SK-N-SH (cell line): Measurements from ENCODE around the gene MEI4. TPM values are rescaled to one million over a fixed set of nuclear protein-coding genes. Genes with fewer than 3 reads are reported as not detected.

ENCODE experiments used
- CTCF ChIA-PET: fragments of 300-600, 350-600 bp; formaldehyde crosslinking; extraction: SDS; loops from one replicate; lab custom pipeline; 2021; lab: Yijun Ruan, JAX
- POLR2A ChIA-PET: fragments of 350-600 bp; sonication (Branson Sonifier 250); formaldehyde crosslinking; extraction: SDS; loops from one replicate; lab custom pipeline; 2020; ENCODE audit warnings: antibody characterized with exemption, inconsistent platforms; lab: Yijun Ruan, JAX
- DNase-seq: peaks from one replicate; pipeline ENCODE4 v3.0.0; 2012
- H2AFZ ChIP-seq: fragments of 200-600 bp; sonication (generic); 2 replicates; pipeline ENCODE4 v1.8.1; 2016; ENCODE audit warnings: antibody characterized with exemption, mild to moderate bottlenecking, low read depth
- H3F3A ChIP-seq: fragments of 200-600 bp; sonication (generic); replicated peaks from 2 replicates; pipeline ENCODE3; 2016; ENCODE audit warnings: antibody characterized with exemption, mild to moderate bottlenecking; ENCODE audit not compliant: insufficient read depth
- H3K27ac ChIP-seq, 2 experiments: fragments of 200-500 bp in 1 of 2; fragments of 200-600 bp in 1 of 2; sonication (Bioruptor generic) in 1 of 2; sonication (generic), shearing (Covaris generic) in 1 of 2; 2 replicates each; pipeline versions ENCODE4 v1.5.1 to v1.6.1; 2014 to 2016; ENCODE audit warnings: low read depth in 2 of 2, inconsistent platforms in 1 of 2, low read length in 1 of 2, mild to moderate bottlenecking in 1 of 2, mixed read lengths in 1 of 2
- H3K27me3 ChIP-seq: fragments of 200-600 bp; sonication (generic), shearing (Covaris generic); 2 replicates; pipeline ENCODE4 v1.6.1; 2016; ENCODE audit warnings: mixed run types; ENCODE audit not compliant: insufficient read depth
- H3K36me3 ChIP-seq, 2 experiments: fragments of 200-500 bp in 1 of 2; fragments of 200-600 bp in 1 of 2; sonication (Bioruptor generic) in 1 of 2; sonication (generic) in 1 of 2; replicated peaks in 1 of 2; 2 replicates each; pipeline versions ENCODE3 to v1.5.1; 2014 to 2016; ENCODE audit warnings: low read length in 1 of 2, mild to moderate bottlenecking in 1 of 2; ENCODE audit not compliant: insufficient read depth in 2 of 2, control insufficient read depth in 1 of 2
- H3K4me1 ChIP-seq, 2 experiments: fragments of 200-500 bp in 1 of 2; fragments of 200-600 bp in 1 of 2; sonication (Bioruptor generic) in 1 of 2; sonication (generic), shearing (Covaris generic) in 1 of 2; 2 replicates each; pipeline versions ENCODE4 v1.5.1 to v1.6.1; 2014 to 2016; ENCODE audit warnings: low read depth in 1 of 2, low read length in 1 of 2, mixed run types in 1 of 2; ENCODE audit not compliant: insufficient read depth in 2 of 2, control insufficient read depth in 1 of 2
- H3K4me2 ChIP-seq: fragments of 200-600 bp; sonication (generic), shearing (Covaris generic); 2 replicates; pipeline ENCODE4 v1.6.1; 2017; ENCODE audit warnings: mixed run types
- H3K4me3 ChIP-seq, 2 experiments: fragments of 200-500 bp in 1 of 2; fragments of 200-600 bp in 1 of 2; sonication (Bioruptor generic) in 1 of 2; sonication (generic), shearing (Covaris generic) in 1 of 2; 2 replicates each; pipeline versions ENCODE4 v1.5.1 to v1.8.1; 2014 to 2016; ENCODE audit warnings: low read depth in 2 of 2, inconsistent platforms in 1 of 2, low read length in 1 of 2, mild to moderate bottlenecking in 1 of 2, mixed read lengths in 1 of 2, moderate library complexity in 1 of 2
- H3K79me2 ChIP-seq: fragments of 200-600 bp; sonication (generic); 2 replicates; pipeline ENCODE4 v1.8.1; 2017; ENCODE audit warnings: mild to moderate bottlenecking; ENCODE audit not compliant: insufficient read depth
- H3K9ac ChIP-seq: fragments of 200-600 bp; sonication (generic); 2 replicates; pipeline ENCODE4 v1.6.1; 2017; ENCODE audit warnings: mixed run types
- H3K9me2 ChIP-seq: fragments of 200-600 bp; sonication (generic); 2 replicates; pipeline ENCODE4 v1.6.1; 2017; ENCODE audit warnings: mixed run types
- H3K9me3 ChIP-seq: fragments of 200-600 bp; sonication (generic); 2 replicates; pipeline ENCODE4 v1.6.1; 2017; ENCODE audit warnings: mixed run types, mild to moderate bottlenecking, moderate library complexity
- H4K20me1 ChIP-seq: fragments of 200-600 bp; sonication (generic); 2 replicates; pipeline ENCODE4 v1.6.1; 2017; ENCODE audit warnings: mild to moderate bottlenecking, mixed run types; ENCODE audit not compliant: insufficient read depth
- ELF1 ChIP-seq: IDR thresholded peaks from 2 replicates; pipeline ENCODE4 v1.4.0; 2012
- EZH2phosphoT487 ChIP-seq: fragments of 200-600 bp; sonication (generic); IDR thresholded peaks from 2 replicates; pipeline ENCODE4 v1.6.1; 2017; ENCODE audit warnings: low read depth, mixed run types, mild to moderate bottlenecking, antibody characterized with exemption, moderate library complexity, borderline replicate concordance
- MXI1 ChIP-seq: IDR thresholded peaks from 2 replicates; pipeline ENCODE4 v1.6.1; 2012; ENCODE audit warnings: mild to moderate bottlenecking, low read depth, low read length, improper control_type of control experiment
- NFIC ChIP-seq: IDR thresholded peaks from 2 replicates; pipeline ENCODE4 v1.4.0; 2012; ENCODE audit warnings: borderline replicate concordance
- POLR2AphosphoS5 ChIP-seq: IDR thresholded peaks from 2 replicates; pipeline ENCODE4 v1.6.1; 2012; ENCODE audit warnings: low read depth, low read length
- RAD21 ChIP-seq: IDR thresholded peaks from 2 replicates; pipeline ENCODE4 v1.6.1; 2012; ENCODE audit warnings: mild to moderate bottlenecking, low read length
- RCOR1 ChIP-seq: fragments of 150-350 bp; IDR thresholded peaks from 2 replicates; pipeline ENCODE4 v1.6.1; 2017; ENCODE audit warnings: antibody characterized with exemption, low read length
- SIN3A ChIP-seq: IDR thresholded peaks from 2 replicates; pipeline ENCODE4 v1.6.1; 2012; ENCODE audit warnings: low read depth, mild to moderate bottlenecking, low read length, moderate library complexity, borderline replicate concordance
- SMC3 ChIP-seq: IDR thresholded peaks from 2 replicates; pipeline ENCODE4 v1.6.1; 2012; ENCODE audit warnings: low read depth, low read length, improper control_type of control experiment
- TAF1 ChIP-seq: IDR thresholded peaks from 2 replicates; pipeline ENCODE4 v1.6.1; 2012; ENCODE audit warnings: low read depth, mild to moderate bottlenecking, low read length, moderate library complexity, borderline replicate concordance
- TCF12 ChIP-seq: IDR thresholded peaks from 2 replicates; pipeline ENCODE4 v1.4.0; 2012
- YY1 ChIP-seq: IDR thresholded peaks from 2 replicates; pipeline ENCODE4 v1.4.0; 2012; ENCODE audit warnings: low read depth, mild to moderate bottlenecking
- ZBTB33 ChIP-seq: IDR thresholded peaks from 2 replicates; pipeline ENCODE4 v1.4.0; 2012; ENCODE audit warnings: low read depth, borderline replicate concordance
- WGBS: methylation state at CpG from one replicate; pipeline ENCODE4 v1.1.6; 2017; ENCODE audit warnings: low lambda C conversion rate; 5-methylcytosine and 5-hydroxymethylcytosine counted together
- polyA plus RNA-seq, 3 experiments: library from polyadenylated mRNA; depleted of rRNA; stranded (reverse); fragments of >200 nt; gene quantifications; 2 replicates each; pipeline ENCODE4 v1.2.3, GENCODE V29; 2012
- TF ChIP-seq, protein P1 (sequence below): IDR thresholded peaks from 2 replicates; pipeline ENCODE4 v1.6.1; 2012; ENCODE audit warnings: mild to moderate bottlenecking, low read depth, low read length, moderate library complexity
- TF ChIP-seq, protein P2 (sequence below): IDR thresholded peaks from 2 replicates; pipeline ENCODE4 v1.4.0; 2012; ENCODE audit warnings: low read depth, borderline replicate concordance
- TF ChIP-seq, protein P3 (sequence below): fragments of 200-600 bp; sonication (generic); IDR thresholded peaks from 2 replicates; pipeline ENCODE4 v1.6.1; 2017; ENCODE audit warnings: antibody characterized with exemption, mild to moderate bottlenecking, moderate library complexity

MEI4 gene
- polyA plus RNA-seq, 1 of the 3 experiments (the other 2 are of a cell fraction) = not detected

DNA sequence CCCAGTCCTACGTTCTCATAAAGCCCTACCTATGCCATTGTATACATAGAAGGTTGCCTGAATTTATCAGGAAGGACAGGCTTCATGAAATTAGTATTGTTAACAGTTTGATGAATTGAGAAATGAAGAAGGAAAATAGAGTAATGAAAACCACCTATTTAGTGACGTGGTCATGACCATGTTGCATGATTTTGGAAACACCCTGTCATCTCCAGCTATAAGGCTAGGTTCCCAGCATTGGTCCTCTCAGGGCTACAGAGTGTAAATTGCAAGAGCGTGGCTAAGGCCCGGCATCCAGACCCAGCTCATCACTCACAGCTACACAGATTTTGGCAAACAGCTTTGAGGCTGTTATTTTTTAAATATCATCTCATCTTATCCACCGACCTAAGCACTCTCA, 203.6 kb downstream of the MEI4 start (continued):
- TF ChIP-seq ZBTB33 (no peak), SMC3 (no peak)

DNA sequence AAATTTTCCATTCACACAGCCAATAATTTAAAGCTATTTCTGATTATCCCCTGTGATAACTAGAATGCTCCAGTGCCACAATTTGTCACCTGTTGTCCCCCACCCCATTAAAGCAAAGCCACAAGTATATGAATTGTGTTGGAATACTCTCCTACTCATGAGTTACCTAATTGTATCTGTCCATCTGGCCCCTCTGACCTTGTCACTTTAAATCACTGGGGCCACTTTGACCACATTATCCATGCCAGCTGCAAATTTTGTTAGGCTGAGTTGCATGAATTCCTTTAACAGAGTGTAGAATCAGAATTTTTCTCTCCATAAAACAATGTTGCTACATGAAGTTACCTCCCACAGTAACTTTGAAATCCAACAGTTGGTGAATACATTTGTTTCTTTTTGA, 204.6 kb downstream of the MEI4 start:
- DNase-seq = no peak
- CTCF ChIA-PET = no interaction called here
- no peaks in the 10 kb centered on the region for H3K79me2 ChIP-seq
- no peaks in the 10 kb centered on the region for H3K9me2 ChIP-seq
- H3K4me3 ChIP-seq = no peak overlapping the region
- no peaks in the 10 kb centered on the region for H4K20me1 ChIP-seq
- no peak overlapping the region for H3K27ac ChIP-seq
- H2AFZ ChIP-seq = no peak overlapping the region
- H3F3A ChIP-seq = no peaks in the 10 kb centered on the region
- H3K9ac ChIP-seq = no peak overlapping the region
- H3K9me3 ChIP-seq = no peaks in the 10 kb centered on the region
- no peaks in the 10 kb centered on the region for H3K36me3 ChIP-seq
- POLR2A ChIA-PET = no interaction called here
- H3K4me2 ChIP-seq = no peak overlapping the region
- TF ChIP-seq RAD21 (no peak), YY1 (no peak)
- no peaks in the 10 kb centered on the region for H3K27me3 ChIP-seq
- no peaks in the 10 kb centered on the region; a peak in 1 of 4 replicates for H3K4me1 ChIP-seq

DNA sequence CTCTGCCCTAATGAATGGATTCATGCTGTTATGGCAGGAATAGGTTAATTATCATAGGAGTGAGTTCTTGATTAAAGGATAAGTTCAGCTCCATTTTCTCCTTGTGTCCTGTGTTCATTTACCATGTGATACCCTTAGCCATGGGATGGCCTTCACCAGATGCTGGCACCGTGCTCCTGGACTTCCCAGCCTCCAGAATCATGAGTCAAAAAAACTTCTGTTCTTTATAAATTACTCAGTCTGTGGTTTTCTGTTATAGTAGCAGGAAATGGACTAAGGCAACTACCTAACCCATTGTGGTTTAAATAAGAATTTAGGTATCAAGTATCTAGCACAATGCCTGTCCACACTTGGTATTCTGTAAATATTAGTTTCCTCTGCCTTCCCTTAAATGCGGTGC, 223.5 kb downstream of the MEI4 start:
- TF ChIP-seq POLR2AphosphoS5 = no peak
- TF ChIP-seq NFIC = no peak
- no peak for TF ChIP-seq SIN3A
- no peak for TF ChIP-seq MXI1
- TF ChIP-seq TAF1 = no peak
- TF ChIP-seq, protein P1, sequence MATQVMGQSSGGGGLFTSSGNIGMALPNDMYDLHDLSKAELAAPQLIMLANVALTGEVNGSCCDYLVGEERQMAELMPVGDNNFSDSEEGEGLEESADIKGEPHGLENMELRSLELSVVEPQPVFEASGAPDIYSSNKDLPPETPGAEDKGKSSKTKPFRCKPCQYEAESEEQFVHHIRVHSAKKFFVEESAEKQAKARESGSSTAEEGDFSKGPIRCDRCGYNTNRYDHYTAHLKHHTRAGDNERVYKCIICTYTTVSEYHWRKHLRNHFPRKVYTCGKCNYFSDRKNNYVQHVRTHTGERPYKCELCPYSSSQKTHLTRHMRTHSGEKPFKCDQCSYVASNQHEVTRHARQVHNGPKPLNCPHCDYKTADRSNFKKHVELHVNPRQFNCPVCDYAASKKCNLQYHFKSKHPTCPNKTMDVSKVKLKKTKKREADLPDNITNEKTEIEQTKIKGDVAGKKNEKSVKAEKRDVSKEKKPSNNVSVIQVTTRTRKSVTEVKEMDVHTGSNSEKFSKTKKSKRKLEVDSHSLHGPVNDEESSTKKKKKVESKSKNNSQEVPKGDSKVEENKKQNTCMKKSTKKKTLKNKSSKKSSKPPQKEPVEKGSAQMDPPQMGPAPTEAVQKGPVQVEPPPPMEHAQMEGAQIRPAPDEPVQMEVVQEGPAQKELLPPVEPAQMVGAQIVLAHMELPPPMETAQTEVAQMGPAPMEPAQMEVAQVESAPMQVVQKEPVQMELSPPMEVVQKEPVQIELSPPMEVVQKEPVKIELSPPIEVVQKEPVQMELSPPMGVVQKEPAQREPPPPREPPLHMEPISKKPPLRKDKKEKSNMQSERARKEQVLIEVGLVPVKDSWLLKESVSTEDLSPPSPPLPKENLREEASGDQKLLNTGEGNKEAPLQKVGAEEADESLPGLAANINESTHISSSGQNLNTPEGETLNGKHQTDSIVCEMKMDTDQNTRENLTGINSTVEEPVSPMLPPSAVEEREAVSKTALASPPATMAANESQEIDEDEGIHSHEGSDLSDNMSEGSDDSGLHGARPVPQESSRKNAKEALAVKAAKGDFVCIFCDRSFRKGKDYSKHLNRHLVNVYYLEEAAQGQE = no peak
- TF ChIP-seq ELF1 = no peak
- TF ChIP-seq, protein P2, sequence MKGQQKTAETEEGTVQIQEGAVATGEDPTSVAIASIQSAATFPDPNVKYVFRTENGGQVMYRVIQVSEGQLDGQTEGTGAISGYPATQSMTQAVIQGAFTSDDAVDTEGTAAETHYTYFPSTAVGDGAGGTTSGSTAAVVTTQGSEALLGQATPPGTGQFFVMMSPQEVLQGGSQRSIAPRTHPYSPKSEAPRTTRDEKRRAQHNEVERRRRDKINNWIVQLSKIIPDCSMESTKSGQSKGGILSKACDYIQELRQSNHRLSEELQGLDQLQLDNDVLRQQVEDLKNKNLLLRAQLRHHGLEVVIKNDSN = no peak
- TF ChIP-seq SMC3 = no peak
- no peak for TF ChIP-seq RCOR1
- no peak for TF ChIP-seq TCF12
- TF ChIP-seq EZH2phosphoT487 = no peak
- TF ChIP-seq, protein P3, sequence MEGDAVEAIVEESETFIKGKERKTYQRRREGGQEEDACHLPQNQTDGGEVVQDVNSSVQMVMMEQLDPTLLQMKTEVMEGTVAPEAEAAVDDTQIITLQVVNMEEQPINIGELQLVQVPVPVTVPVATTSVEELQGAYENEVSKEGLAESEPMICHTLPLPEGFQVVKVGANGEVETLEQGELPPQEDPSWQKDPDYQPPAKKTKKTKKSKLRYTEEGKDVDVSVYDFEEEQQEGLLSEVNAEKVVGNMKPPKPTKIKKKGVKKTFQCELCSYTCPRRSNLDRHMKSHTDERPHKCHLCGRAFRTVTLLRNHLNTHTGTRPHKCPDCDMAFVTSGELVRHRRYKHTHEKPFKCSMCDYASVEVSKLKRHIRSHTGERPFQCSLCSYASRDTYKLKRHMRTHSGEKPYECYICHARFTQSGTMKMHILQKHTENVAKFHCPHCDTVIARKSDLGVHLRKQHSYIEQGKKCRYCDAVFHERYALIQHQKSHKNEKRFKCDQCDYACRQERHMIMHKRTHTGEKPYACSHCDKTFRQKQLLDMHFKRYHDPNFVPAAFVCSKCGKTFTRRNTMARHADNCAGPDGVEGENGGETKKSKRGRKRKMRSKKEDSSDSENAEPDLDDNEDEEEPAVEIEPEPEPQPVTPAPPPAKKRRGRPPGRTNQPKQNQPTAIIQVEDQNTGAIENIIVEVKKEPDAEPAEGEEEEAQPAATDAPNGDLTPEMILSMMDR = no peak
- no peaks in the 10 kb centered on the region for H3K9me2 ChIP-seq
- no peak overlapping the region for H3K4me3 ChIP-seq
- POLR2A ChIA-PET = no interaction called here
- no peaks in the 10 kb centered on the region; a peak in 1 of 4 replicates for H3K4me1 ChIP-seq
- H3K36me3 ChIP-seq = no peaks in the 10 kb centered on the region
- H2AFZ ChIP-seq = no peak overlapping the region
- no peak overlapping the region for H3K27ac ChIP-seq
- 5% methylated on average over 2 of the region's 2 CpGs for WGBS
- CTCF ChIA-PET = no interaction called here
- H3K4me2 ChIP-seq = no peak overlapping the region
- no peaks in the 10 kb centered on the region for H3K79me2 ChIP-seq
- no peak overlapping the region for H3K9ac ChIP-seq
- no peak for DNase-seq
- no peaks in the 10 kb centered on the region for H3F3A ChIP-seq
- H3K27me3 ChIP-seq = no peaks in the 10 kb centered on the region
- no peaks in the 10 kb centered on the region for H4K20me1 ChIP-seq
- H3K9me3 ChIP-seq = no peaks in the 10 kb centered on the region
